Osteocyte (in vitro differentiated cells): ENCODE results near the gene LYVE1. TPM values are rescaled to one million over a fixed set of nuclear protein-coding genes. Genes with fewer than 3 reads are reported as not detected.

Experiments used
- DNase-seq: peaks from one replicate; pipeline ENCODE4 v3.0.0; 2021; ENCODE audit warnings: mixed read lengths; ENCODE audit not compliant: unreplicated experiment; ENCODE audit errors: extremely low spot score
- H3K27ac Mint-ChIP-seq: one replicate; pipeline ENCODE4 v1.8.0; 2021; ENCODE audit warnings: mild to moderate bottlenecking, mixed read lengths; ENCODE audit not compliant: unreplicated experiment
- H3K27me3 Mint-ChIP-seq: one replicate; pipeline ENCODE4 v1.8.0; 2021; ENCODE audit warnings: mixed read lengths; ENCODE audit not compliant: unreplicated experiment
- H3K36me3 Mint-ChIP-seq: one replicate; pipeline ENCODE4 v1.8.0; 2021; ENCODE audit warnings: mixed read lengths; ENCODE audit not compliant: unreplicated experiment
- H3K4me1 Mint-ChIP-seq: one replicate; pipeline ENCODE4 v1.8.0; 2021; ENCODE audit warnings: mixed read lengths; ENCODE audit not compliant: unreplicated experiment
- H3K4me3 Mint-ChIP-seq: one replicate; pipeline ENCODE4 v1.8.0; 2021; ENCODE audit warnings: mild to moderate bottlenecking, moderate library complexity, mixed read lengths; ENCODE audit not compliant: unreplicated experiment
- H3K9me3 Mint-ChIP-seq: one replicate; pipeline ENCODE4 v1.8.0; 2021; ENCODE audit warnings: mixed read lengths; ENCODE audit not compliant: unreplicated experiment
- CTCF ChIP-seq: fragments of 200-600 bp; sonication (generic); IDR thresholded peaks from 2 replicates; pipeline ENCODE4 v1.5.0; 2021; ENCODE audit warnings: antibody characterized with exemption, mild to moderate bottlenecking, moderate library complexity
- total RNA-seq: library from RNA; stranded (reverse); gene quantifications from 2 replicates; pipeline ENCODE4 v1.2.1, GENCODE V29; 2021

LYVE1 gene
- total RNA-seq, 1 donor from 2014 or later: 1.5 TPM

DNA sequence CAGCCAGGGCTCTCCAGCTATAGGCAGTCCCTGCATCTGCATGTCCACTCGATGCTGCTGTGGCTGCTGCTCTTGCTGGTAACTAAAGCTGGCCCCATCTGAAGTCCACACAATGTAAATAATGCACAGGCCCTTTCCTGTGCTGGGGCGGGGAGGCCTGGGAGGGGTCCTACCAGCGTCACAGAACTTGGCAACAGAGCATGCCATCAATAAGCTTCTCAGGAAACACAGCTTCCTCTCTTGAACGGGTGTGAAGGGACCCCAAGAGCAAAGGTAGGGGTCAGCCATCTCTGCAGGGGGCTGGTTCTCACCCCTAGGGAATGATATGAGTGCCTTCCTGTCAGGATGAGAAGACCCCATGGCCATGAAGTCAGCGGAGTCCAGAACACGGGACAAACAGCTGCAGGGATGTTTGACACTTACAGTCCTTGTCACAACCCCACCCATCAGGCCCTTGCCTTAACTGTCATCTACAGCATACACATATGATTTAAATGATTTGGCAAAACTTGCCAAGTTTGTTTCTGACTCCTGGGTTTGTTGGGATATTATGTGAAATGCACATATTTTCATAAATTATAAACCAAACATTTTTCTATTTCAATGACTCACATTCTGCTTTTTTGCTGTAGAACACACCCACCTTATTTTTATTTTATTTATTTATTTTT is 39.1 kb upstream of the LYVE1 start:
- H3K27ac Mint-ChIP-seq: peak overlapping the region; percentile 95

GRCh38 chr11:10606536-10607208 is 38.2 kb upstream of the LYVE1 start:
- peaks cover 21% of the 10 kb centered on the region for H3K36me3 Mint-ChIP-seq
- no peak for DNase-seq
- TF ChIP-seq CTCF: no peak
- H3K4me3 Mint-ChIP-seq: peak overlapping the region; percentile 42
- no peaks in the 10 kb centered on the region for H3K27me3 Mint-ChIP-seq
- H3K4me1 Mint-ChIP-seq: peaks cover 27% of the 10 kb centered on the region
- peak overlapping the region; percentile 95 for H3K27ac Mint-ChIP-seq
- H3K9me3 Mint-ChIP-seq: no peaks in the 10 kb centered on the region

More for the DNA sequence above, 39.1 kb upstream of the LYVE1 start:
- no peak overlapping the region for H3K4me3 Mint-ChIP-seq
- H3K9me3 Mint-ChIP-seq: peaks cover 5% of the 10 kb centered on the region
- no peak for DNase-seq
- no peaks in the 10 kb centered on the region for H3K27me3 Mint-ChIP-seq
- no peak for TF ChIP-seq CTCF
- H3K36me3 Mint-ChIP-seq: peaks cover 27% of the 10 kb centered on the region
- peaks cover 27% of the 10 kb centered on the region for H3K4me1 Mint-ChIP-seq

GRCh38 chr11:10605941-10606381 is 37.5 kb upstream of the LYVE1 start:
- H3K4me3 Mint-ChIP-seq: peak overlapping the region; percentile 42
- peaks cover 20% of the 10 kb centered on the region for H3K36me3 Mint-ChIP-seq
- H3K4me1 Mint-ChIP-seq: peaks cover 30% of the 10 kb centered on the region
- DNase-seq: no peak
- no peaks in the 10 kb centered on the region for H3K27me3 Mint-ChIP-seq
- H3K9me3 Mint-ChIP-seq: no peaks in the 10 kb centered on the region
- H3K27ac Mint-ChIP-seq: peak overlapping the region; percentile 95
- TF ChIP-seq CTCF: no peak

GRCh38 chr11:10604798-10605197 is 36.3 kb upstream of the LYVE1 start:
- H3K4me1 Mint-ChIP-seq: peaks cover 35% of the 10 kb centered on the region
- H3K9me3 Mint-ChIP-seq: no peaks in the 10 kb centered on the region
- no peak for DNase-seq
- peak overlapping the region; percentile 34 for H3K27ac Mint-ChIP-seq
- TF ChIP-seq CTCF: no peak
- H3K4me3 Mint-ChIP-seq: no peak overlapping the region
- no peaks in the 10 kb centered on the region for H3K27me3 Mint-ChIP-seq
- H3K36me3 Mint-ChIP-seq: peaks cover 20% of the 10 kb centered on the region

DNA sequence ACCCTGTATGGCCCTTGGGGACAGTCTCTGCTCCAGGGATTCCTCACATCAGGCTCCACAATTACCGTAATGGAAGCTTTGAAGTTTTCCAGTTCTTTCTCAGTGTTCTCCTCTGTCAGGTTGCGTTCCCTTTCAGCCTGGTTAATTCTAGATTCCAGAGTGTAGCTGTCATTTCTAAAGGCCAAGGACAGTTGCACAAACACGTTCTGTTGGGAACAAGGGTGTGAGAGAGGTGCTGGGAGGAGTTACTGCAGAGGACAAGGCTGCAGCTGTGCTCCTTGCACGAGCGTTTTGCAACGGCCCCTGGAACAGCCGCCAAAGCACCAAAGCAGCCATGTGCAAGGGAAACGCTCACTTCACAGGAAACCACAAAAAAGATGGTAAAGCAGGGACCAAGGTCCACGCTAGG is 35.9 kb upstream of the LYVE1 start:
- H3K36me3 Mint-ChIP-seq: peaks cover 17% of the 10 kb centered on the region
- H3K4me3 Mint-ChIP-seq: no peak overlapping the region
- H3K4me1 Mint-ChIP-seq: peaks cover 40% of the 10 kb centered on the region
- DNase-seq: no peak
- TF ChIP-seq CTCF: no peak
- no peak overlapping the region for H3K27ac Mint-ChIP-seq
- no peaks in the 10 kb centered on the region for H3K9me3 Mint-ChIP-seq
- H3K27me3 Mint-ChIP-seq: no peaks in the 10 kb centered on the region
